DMS53 (cell line): ENCODE data around the gene ARHGAP42.
"Not testable (repeated sequence)": the region's sequence is repeated elsewhere in the genome, so short reads cannot be mapped to it uniquely, and the experiment has no call there.

ENCODE experiments used
- DNase-seq: peaks from one replicate; lab custom pipeline; 2025; lab: John Stamatoyannopoulos, UW

The ARHGAP42 gene

GRCh38 chr11:100687054-100687629, at the start of gene ARHGAP42:
Gene ARHGAP42, plus strand, starts transcription at chr11:100687288. Its CDS starts 391 bp downstream, at chr11:100687679.
- peak; percentile 77 for DNase-seq

GRCh38 chr11:100637706-100638105, 49.4 kb upstream of the ARHGAP42 start:
- DNase-seq, result no peak

- DNase-seq, result no peak
Measured at GRCh38 chr11:100638648-100639047, 48.4 kb upstream of the ARHGAP42 start.

GRCh38 chr11:100639140-100639539, 47.9 kb upstream of the ARHGAP42 start:
- DNase-seq, result peak; percentile 76

- DNase-seq, result no peak
Measured at GRCh38 chr11:100640071-100640470, 47.0 kb upstream of the ARHGAP42 start.

- no peak for DNase-seq
Measured at GRCh38 chr11:100640646-100641045, 46.4 kb upstream of the ARHGAP42 start.

GRCh38 chr11:100641456-100641855, 45.6 kb upstream of the ARHGAP42 start:
- no peak for DNase-seq

- no peak for DNase-seq
Measured at GRCh38 chr11:100646545-100646944, 40.5 kb upstream of the ARHGAP42 start.

- DNase-seq, result no peak
Measured at GRCh38 chr11:100647861-100648260, 39.2 kb upstream of the ARHGAP42 start.

- no peak for DNase-seq
Measured at GRCh38 chr11:100663583-100663982, 23.5 kb upstream of the ARHGAP42 start.

- no peak for DNase-seq
Measured at GRCh38 chr11:100663996-100664395, 23.1 kb upstream of the ARHGAP42 start.

- not testable (repeated sequence) for DNase-seq
Measured at GRCh38 chr11:100666816-100667215, 20.3 kb upstream of the ARHGAP42 start.

GRCh38 chr11:100667449-100667848, 19.6 kb upstream of the ARHGAP42 start:
- no peak for DNase-seq

- DNase-seq, result no peak
Measured at GRCh38 chr11:100670140-100670539, 16.9 kb upstream of the ARHGAP42 start.

- no peak for DNase-seq
Measured at GRCh38 chr11:100671471-100671870, 15.6 kb upstream of the ARHGAP42 start.

GRCh38 chr11:100672498-100673033, 14.5 kb upstream of the ARHGAP42 start:
- no peak for DNase-seq

GRCh38 chr11:100673063-100673462, 14.0 kb upstream of the ARHGAP42 start:
- DNase-seq, result no peak

GRCh38 chr11:100674212-100674611, 12.9 kb upstream of the ARHGAP42 start:
- DNase-seq, result no peak

- no peak for DNase-seq
Measured at GRCh38 chr11:100675115-100675650, 11.9 kb upstream of the ARHGAP42 start.

- peak; percentile 12 for DNase-seq
Measured at GRCh38 chr11:100676901-100677300, 10.2 kb upstream of the ARHGAP42 start.

- DNase-seq, result no peak
Measured at GRCh38 chr11:100677796-100678195, 9.3 kb upstream of the ARHGAP42 start.

GRCh38 chr11:100680070-100680469, 7.0 kb upstream of the ARHGAP42 start:
- no peak for DNase-seq

- peak; percentile 97 for DNase-seq
Measured at GRCh38 chr11:100681064-100681502, 6.0 kb upstream of the ARHGAP42 start.
